Fibroblast of pulmonary artery (primary cell): Measurements from ENCODE around the gene TPCN2.
"Not testable (repeated sequence)": the region's sequence is repeated elsewhere in the genome, so short reads cannot be mapped to it uniquely, and the experiment has no call there.

Source experiments
- DNase-seq: peaks from one replicate; pipeline ENCODE4 v3.0.0-alpha.2; 2010; ENCODE audit warnings: low read depth
- H3K4me3 ChIP-seq: replicated peaks from 2 replicates; pipeline ENCODE4 v1.5.1; 2011; ENCODE audit warnings: low read depth, mild to moderate bottlenecking, control low read depth, low read length, moderate library complexity
- TF ChIP-seq, protein P1 (sequence below): IDR thresholded peaks from 2 replicates; pipeline ENCODE4 v1.5.1; 2011; ENCODE audit warnings: mild to moderate bottlenecking, control low read depth, low read length, inconsistent platforms; ENCODE audit errors: missing control alignments

The TPCN2 gene

DNA sequence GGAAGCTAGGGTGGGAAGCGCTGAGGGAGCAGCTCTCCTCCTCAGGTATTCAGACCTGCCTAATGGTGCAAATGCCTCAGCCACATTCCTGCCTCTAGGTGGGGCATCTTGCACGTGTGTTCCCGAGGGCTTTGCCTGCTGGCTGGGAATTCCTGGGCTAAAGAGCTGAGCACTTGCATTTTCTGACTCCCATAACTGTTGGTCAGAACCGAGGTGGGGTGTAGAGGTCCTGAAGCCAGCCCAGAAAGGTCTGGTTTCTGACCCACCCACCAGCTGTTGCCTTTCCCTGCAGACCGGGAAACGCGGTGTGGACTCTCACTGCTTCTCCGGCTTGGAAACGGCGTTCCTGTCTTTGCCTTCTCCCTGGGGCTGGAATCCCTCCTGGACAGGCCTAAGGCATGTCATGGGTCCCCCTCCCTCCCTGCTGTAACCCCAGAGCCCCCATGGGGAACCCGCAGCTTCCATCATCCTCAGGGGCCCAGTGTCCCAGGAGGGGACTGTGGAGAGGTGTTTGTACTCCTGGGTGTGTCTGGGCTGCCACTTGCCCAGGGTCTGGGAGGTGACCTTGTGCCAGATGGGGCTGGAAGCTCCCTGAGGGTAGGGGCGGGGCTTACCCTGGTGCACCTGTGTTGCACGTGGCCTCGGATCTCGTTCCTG lies 83.0 kb downstream of the TPCN2 start:
- TF ChIP-seq, protein P1, sequence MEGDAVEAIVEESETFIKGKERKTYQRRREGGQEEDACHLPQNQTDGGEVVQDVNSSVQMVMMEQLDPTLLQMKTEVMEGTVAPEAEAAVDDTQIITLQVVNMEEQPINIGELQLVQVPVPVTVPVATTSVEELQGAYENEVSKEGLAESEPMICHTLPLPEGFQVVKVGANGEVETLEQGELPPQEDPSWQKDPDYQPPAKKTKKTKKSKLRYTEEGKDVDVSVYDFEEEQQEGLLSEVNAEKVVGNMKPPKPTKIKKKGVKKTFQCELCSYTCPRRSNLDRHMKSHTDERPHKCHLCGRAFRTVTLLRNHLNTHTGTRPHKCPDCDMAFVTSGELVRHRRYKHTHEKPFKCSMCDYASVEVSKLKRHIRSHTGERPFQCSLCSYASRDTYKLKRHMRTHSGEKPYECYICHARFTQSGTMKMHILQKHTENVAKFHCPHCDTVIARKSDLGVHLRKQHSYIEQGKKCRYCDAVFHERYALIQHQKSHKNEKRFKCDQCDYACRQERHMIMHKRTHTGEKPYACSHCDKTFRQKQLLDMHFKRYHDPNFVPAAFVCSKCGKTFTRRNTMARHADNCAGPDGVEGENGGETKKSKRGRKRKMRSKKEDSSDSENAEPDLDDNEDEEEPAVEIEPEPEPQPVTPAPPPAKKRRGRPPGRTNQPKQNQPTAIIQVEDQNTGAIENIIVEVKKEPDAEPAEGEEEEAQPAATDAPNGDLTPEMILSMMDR = peak; percentile 86
- no peak overlapping the region for H3K4me3 ChIP-seq
- peak; percentile 81 for DNase-seq

DNA sequence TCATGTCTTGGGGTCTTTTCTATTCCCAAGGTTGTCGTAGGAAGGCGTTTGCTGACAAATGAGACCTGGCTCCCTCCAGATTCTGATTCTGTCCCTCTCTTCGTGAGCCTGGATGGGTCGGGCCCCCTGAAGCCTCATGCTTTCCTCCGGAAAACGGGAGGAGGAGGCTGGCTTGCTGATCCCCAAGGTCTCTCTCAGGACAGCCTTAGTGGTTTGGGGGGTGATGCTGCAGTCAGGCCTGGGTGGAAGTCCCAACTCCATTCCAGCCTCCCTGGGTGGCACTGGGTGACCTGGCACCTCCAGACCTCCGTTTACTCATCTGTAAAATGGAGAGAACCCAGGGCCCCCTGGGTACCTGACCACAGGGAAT lies 83.6 kb downstream of the TPCN2 start:
- H3K4me3 ChIP-seq = no peak overlapping the region
- DNase-seq = no peak
- TF ChIP-seq, protein P1 = no peak

DNA sequence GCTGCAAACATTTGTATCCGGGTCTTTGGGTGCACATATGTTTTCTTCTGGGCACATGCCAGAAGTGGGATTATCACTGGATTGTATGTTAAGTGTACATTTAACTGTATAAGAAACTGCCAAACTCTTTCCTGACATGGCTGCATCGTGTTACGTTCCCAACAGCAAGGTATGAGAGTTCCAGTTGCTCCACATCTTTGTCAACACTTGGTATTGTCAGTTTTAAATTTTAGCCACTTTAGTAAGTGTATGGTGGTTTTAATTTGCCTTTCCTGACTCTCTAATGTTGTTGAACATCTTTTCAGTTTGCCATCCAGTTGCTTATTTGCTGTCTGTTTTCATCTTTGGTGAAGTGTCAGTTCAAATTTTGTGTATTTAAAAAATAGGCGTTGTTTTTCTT lies 84.5 kb downstream of the TPCN2 start:
- no peak overlapping the region for H3K4me3 ChIP-seq
- DNase-seq = no peak
- TF ChIP-seq, protein P1 = no peak

DNA sequence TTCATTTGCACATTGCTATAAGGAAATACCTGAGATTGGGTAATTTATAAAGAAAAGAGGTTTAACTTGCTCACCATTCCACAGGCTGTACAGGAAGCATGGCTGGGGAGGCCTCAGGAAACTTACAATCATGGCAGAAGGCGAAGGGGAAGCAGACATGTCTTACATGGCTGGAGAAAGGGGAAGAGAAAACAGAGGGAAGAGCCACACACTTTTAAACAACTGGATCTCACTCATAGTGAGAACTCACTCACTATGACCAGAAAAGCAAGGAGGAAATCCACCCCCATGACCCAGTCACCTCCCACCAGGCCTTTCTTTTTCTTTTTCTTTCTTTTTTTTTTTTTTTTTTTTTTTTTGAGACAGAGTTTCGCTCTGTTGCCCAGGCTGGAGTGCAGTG lies 85.5 kb downstream of the TPCN2 start:
- DNase-seq, H3K4me3 ChIP-seq: not testable (repeated sequence)

DNA sequence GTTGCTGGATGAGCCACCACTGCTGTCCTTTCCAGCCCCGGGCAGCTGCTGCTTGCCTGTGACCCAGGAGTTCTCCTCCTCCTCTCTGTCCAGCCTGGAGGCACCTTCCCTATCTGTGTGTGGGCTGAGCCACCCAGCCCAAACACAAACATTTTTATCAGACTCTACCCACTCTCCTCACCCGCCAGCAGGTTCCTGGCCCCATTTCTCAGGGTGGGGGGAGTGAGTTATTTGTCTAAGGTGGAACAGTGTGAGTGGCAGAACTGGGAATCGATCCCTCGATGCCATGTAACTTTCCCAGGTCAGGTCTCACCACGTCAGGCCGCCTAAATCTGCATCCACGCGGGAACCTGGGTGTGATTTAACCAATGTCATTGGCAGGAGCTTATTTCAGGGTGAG lies 86.2 kb downstream of the TPCN2 start:
- DNase-seq = no peak
- TF ChIP-seq, protein P1 = no peak
- H3K4me3 ChIP-seq = no peak overlapping the region

DNA sequence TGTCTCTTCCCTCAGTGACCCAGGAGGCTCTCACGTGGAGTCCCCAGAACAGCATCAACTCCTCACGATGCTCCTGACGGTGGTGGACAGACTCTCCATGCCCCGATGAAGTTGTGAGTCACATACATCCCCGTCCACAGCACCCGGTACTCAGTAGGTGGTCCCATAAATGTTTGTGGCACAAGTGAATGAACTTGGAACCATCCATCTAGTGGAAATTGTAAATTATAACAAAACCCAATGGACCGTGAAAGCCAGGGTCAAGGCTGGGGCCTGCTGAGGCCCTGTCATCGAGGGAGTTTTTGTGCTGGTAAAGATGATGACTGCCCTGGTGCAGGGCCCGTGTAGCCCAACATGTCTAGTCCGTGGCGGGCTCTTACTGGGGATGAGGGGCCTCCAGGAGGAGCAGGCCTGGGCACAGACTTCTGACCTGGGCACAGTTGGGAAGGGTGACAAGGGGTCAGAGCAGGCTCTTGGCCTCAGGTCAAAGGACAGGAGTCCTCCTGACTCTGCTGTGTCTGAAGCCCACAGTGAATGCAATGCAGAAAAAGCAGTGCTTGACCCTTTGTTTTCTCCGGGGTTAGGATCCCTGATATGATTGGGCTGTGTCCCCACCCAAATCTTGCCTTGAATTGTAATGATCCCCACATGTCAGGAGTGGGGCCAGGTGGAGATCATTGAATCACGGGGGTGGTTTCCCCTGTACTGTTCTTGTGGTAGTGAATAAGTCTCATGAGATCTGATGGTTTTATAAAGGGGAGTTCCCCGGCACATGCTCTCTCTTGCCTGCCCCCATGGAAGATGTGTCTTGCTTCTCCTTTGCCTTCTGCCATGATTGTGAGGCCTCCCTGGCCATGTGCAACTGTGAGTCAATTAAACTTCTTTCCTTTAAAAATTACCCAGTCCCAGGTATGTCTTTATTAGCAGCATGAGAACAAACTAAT lies 87.0 kb downstream of the TPCN2 start:
- no peak overlapping the region for H3K4me3 ChIP-seq
- TF ChIP-seq, protein P1 = no peak
- no peak for DNase-seq

DNA sequence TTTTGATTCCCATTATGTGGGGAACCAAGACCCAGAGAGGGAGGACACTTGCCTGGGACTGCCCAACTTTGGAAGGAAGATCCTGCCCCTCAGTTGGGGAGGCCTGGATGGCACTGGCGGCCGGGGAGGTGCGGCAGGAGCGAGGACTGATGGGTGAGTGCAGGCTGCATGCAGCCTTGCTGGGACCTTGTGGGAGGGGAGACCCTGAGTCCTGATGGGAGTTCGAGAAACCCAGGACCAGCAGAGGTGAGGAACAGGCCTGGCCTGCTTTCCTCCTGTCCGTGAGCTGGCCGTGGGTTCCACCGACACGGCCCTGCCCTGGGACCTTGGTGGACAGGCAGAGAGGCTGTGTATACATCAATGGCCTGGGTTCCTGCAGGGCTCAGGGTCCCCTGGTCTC lies 87.7 kb downstream of the TPCN2 start:
- TF ChIP-seq, protein P1 = no peak
- no peak for DNase-seq
- H3K4me3 ChIP-seq = no peak overlapping the region
